Activated T-helper 2 cell treated with anti-CD3 and anti-CD28 coated beads, Interferon-gamma antibody, Interleukin-2, Interleukin-4, amounts not matched to agents 10 μg/mL and 5 μg/mL and 100 μg/mL, durations not matched to agents 14 hours and 24 hours and 36 hours (primary cell): ENCODE data around the gene SORCS2. TPM values are rescaled to one million over a fixed set of nuclear protein-coding genes. Genes with fewer than 3 reads are reported as not detected.

Experiments
- DNase-seq: peaks from one replicate; pipeline ENCODE4 v3.0.0; 2021; ENCODE audit warnings: low spot score
- H3K27ac Mint-ChIP-seq: one replicate; pipeline ENCODE4 v1.8.0; 2021; ENCODE audit warnings: mixed read lengths
- H3K27me3 Mint-ChIP-seq: one replicate; pipeline ENCODE4 v1.8.0; 2021; ENCODE audit warnings: low read depth, mixed read lengths
- H3K36me3 Mint-ChIP-seq: one replicate; pipeline ENCODE4 v1.8.0; 2021; ENCODE audit warnings: low read depth, mixed read lengths
- H3K4me1 Mint-ChIP-seq: one replicate; pipeline ENCODE4 v1.8.0; 2021; ENCODE audit warnings: low read depth, mixed read lengths
- H3K4me3 Mint-ChIP-seq: one replicate; pipeline ENCODE4 v1.8.0; 2021; ENCODE audit warnings: low read depth, mild to moderate bottlenecking, moderate library complexity, mixed read lengths
- H3K9me3 Mint-ChIP-seq: one replicate; pipeline ENCODE4 v1.8.0; 2021; ENCODE audit warnings: mixed read lengths
- intact Hi-C: fragments of 100-400 bp; cut with micrococcal nuclease; formaldehyde crosslinking; loops from one replicate; pipeline ENCODE4 v1.15.1; 2023
- total RNA-seq: library from RNA; stranded (reverse); gene quantifications from 2 replicates; pipeline ENCODE4 v1.2.3, GENCODE V29; 2022

SORCS2 gene
- total RNA-seq, 1 donor from 2014 or later = 0.02 TPM

DNA sequence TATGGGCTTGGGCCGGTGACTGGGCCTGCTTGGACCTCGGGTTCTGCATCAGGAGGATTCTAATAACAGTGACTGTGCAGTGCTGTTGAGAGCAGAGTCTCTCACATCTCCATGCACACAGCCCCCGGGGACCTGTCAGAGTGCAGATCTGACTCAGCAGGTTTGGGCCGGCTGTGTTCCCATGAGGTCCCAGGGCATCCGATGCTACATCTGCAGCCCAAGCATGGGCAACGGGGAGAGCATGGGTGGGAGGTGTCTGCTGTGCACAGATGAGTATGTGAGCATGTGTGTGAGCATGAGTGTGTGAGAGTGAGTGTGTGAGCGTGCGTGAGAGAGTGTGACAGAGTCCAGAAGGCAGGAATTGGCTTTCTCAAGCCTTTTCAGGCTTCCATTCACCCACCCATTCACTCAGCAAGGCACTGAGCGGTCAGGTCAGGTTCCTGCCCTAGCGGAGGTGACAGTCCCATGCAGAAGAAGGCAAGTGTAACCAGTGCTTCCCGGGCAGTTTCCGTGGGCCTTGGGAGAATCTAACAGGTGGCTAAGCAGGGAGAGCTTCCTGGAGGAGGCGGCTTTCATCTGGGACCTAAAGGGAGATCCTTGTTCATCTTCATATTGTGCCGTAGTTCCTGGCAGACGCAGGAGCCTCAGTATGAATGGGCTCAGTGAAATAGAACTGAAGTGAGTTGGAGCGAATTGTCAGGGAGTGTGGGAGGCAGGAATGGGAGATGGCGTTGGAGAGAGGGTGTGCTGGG lies 62.6 kb downstream of the SORCS2 start:
- intact Hi-C loops = no loop called here
- no peaks in the 10 kb centered on the region for H3K9me3 Mint-ChIP-seq
- no peak overlapping the region for H3K27ac Mint-ChIP-seq
- DNase-seq = no peak
- no peak overlapping the region for H3K4me3 Mint-ChIP-seq
- H3K36me3 Mint-ChIP-seq = no peaks in the 10 kb centered on the region
- no peaks in the 10 kb centered on the region for H3K27me3 Mint-ChIP-seq
- H3K4me1 Mint-ChIP-seq = no peaks in the 10 kb centered on the region

DNA sequence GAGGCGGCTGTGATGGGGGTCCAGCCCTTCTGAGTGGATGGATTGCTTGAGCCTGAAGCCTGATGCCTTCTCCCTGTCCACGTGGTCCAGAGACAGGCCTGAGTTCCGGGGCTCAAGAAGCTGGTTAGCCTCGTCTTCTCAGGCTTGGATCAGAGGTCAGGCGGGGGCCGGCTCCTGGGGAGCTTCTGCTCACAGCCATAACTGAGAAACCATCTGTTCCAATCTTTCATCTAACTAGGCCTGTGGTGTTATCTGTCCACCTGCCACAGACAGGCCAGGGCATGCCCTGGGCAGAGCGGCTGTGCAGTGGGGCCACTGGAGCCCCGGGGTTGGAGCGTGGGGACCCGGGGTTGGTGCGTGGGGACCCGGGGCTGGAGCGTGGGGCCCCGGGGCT lies 63.1 kb downstream of the SORCS2 start:
- Mint-ChIP-seq H3K4me3 (no peak overlapping the region), H3K4me1 (no peaks in the 10 kb centered on the region), H3K27ac (no peak overlapping the region), H3K9me3 (no peaks in the 10 kb centered on the region), H3K27me3 (no peaks in the 10 kb centered on the region), H3K36me3 (no peaks in the 10 kb centered on the region)
- intact Hi-C loops = no loop called here
- DNase-seq = no peak

DNA sequence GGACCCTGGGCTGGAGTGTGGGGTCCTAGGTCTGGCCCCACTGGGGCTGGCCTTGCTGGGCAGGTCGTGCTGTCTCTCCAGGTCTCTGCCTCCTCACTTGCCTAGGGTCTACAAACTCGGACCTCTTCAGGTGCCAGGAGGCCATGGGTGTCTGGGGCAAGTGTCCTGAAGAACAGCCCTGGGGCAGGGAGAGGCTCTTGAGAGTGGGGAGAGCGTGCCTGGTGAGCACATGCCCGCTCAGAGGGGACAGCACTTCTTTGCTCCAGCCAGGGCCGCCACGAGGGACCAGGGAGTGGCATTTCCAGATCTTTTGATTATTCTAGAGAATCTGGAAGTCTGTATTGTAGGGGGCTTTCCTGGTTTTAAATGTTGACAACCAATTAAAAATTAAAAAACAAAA lies 63.7 kb downstream of the SORCS2 start:
- Mint-ChIP-seq H3K4me1 (no peaks in the 10 kb centered on the region), H3K27me3 (no peaks in the 10 kb centered on the region), H3K4me3 (no peak overlapping the region), H3K9me3 (no peaks in the 10 kb centered on the region), H3K36me3 (no peaks in the 10 kb centered on the region), H3K27ac (no peak overlapping the region)
- intact Hi-C loops = no loop called here
- DNase-seq = no peak

DNA sequence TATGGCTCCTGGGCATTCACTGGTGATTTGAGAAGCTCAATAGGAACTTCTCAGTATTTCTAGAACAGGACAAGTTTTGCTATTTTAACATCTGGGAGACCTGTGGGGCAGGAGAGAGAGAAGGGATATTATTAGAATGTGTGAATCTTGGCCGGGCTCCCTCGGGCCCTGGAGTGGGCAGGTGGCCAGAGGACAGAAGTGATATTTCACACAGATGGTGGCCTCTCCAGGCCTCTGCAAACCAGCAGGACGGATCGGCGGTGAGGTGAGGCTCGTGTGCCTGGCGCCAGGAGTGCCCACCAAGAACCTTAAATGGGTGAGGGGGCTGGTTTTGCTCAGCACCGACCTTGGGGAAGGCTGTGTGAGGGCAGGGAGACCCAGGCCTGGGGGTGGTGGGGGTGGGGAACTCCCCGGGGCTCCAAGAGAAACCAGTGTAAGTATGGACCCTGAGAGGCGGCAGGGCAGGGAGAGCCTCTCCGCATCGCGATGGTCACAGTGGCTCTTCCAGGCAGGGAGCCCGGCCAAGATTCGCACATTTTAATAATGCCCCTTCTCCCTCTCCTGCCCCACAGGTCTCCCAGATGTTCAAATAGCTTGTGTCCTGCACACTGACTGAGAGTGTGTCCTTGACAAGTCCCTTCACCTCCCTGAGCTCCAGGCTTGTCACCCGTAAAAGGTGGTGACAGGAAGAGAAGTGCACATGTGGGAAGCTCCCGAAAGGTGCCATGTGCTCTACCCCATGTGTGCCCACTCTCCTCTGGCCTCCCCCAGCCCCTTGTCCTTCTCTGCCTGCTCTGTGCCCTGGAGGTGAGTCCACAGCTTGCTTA lies 64.9 kb downstream of the SORCS2 start:
- Mint-ChIP-seq H3K27me3 (no peaks in the 10 kb centered on the region), H3K27ac (no peak overlapping the region), H3K4me3 (no peak overlapping the region), H3K36me3 (no peaks in the 10 kb centered on the region), H3K9me3 (no peaks in the 10 kb centered on the region), H3K4me1 (no peaks in the 10 kb centered on the region)
- intact Hi-C loops = no loop called here
- DNase-seq = no peak

DNA sequence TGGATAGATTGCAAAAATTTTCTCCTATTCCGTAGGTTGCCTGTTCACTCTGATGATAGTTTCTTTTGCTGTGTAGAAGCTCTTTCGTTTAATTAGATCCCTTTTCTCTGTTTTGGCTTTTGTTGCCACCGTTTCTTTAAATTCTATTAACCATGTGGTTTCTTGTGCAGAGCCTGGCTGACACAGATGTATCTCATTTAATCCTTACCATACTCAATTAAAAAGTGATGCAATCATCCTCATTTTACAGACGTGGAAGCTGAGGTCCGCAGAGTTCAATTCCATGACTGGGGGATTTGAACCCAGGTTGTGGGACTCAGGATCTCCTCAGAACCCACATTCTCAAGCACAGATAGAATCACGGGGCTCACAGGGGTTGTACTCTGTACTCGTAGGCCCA lies 66.7 kb downstream of the SORCS2 start:
- no peak for DNase-seq
- H3K36me3 Mint-ChIP-seq = no peaks in the 10 kb centered on the region
- intact Hi-C loops = no loop called here
- no peaks in the 10 kb centered on the region for H3K9me3 Mint-ChIP-seq
- H3K27me3 Mint-ChIP-seq = no peaks in the 10 kb centered on the region
- no peak overlapping the region for H3K27ac Mint-ChIP-seq
- H3K4me3 Mint-ChIP-seq = no peak overlapping the region
- H3K4me1 Mint-ChIP-seq = no peaks in the 10 kb centered on the region

DNA sequence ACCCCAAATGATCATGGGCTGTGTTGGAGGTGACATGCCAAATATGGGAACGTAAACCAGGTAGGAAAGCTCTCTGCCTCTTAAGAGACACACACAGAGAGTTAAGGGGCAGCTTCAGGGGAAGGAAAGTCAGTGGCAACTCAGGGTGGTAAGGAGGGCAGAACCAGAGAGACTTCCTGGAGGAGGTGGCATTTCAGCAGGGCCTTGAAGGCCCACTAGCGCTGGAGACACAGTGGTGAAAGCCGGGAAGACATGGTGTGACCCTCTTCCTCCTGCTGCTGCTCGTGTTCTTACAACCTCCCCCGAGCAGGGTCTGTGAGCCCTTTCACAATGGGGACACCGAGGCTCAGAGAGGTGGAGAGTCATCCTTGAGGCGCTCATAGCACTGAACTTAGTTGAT lies 68.2 kb downstream of the SORCS2 start:
- Mint-ChIP-seq H3K4me3 (no peak overlapping the region), H3K4me1 (no peaks in the 10 kb centered on the region), H3K9me3 (no peaks in the 10 kb centered on the region), H3K27ac (no peak overlapping the region), H3K27me3 (no peaks in the 10 kb centered on the region), H3K36me3 (no peaks in the 10 kb centered on the region)
- intact Hi-C loops = no loop called here
- DNase-seq = no peak

DNA sequence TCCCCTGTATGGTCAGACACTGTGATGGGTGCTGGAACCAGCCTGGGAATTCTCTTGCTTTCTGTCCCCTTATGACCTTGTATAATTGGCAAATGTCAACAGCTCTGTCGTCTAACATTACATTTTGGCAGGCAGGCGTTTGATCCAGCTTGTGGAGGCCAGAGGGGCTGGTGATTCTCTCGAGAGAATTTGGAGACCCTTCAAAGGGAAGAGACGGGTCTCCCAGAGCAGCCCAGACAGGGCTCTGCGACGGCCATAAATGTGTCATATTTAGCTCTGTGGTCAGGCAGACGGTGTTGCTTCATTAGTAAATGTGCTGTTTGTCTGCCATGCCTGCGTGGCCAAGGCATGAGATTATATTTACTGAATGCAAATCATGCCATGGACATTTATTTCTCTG lies 68.7 kb downstream of the SORCS2 start:
- no peaks in the 10 kb centered on the region for H3K9me3 Mint-ChIP-seq
- intact Hi-C loops = no loop called here
- H3K27ac Mint-ChIP-seq = no peak overlapping the region
- H3K4me1 Mint-ChIP-seq = no peaks in the 10 kb centered on the region
- H3K27me3 Mint-ChIP-seq = no peaks in the 10 kb centered on the region
- no peak overlapping the region for H3K4me3 Mint-ChIP-seq
- DNase-seq = no peak
- no peaks in the 10 kb centered on the region for H3K36me3 Mint-ChIP-seq

DNA sequence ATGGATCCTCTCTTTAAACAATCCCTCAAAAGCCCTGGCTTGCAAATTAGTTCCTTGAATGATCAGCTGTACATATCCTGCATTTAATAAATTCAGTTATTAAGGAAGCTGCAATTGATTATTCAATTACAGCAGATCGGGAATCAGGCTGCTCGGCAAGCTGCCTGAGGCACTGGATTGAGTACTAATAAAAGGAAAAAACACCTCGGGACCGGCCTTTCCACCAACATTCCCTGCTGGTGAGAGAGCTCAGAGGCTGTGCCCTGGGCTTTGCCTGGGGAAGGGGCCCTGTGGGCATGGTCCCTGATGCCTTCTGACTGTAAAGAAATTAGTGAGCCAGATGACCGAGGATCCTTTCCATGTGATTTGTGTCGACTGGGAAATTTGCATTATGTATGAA lies 69.2 kb downstream of the SORCS2 start:
- Mint-ChIP-seq H3K9me3 (no peaks in the 10 kb centered on the region), H3K36me3 (no peaks in the 10 kb centered on the region), H3K27ac (no peak overlapping the region), H3K4me3 (no peak overlapping the region), H3K27me3 (no peaks in the 10 kb centered on the region), H3K4me1 (no peaks in the 10 kb centered on the region)
- intact Hi-C loops = no loop called here
- no peak for DNase-seq

DNA sequence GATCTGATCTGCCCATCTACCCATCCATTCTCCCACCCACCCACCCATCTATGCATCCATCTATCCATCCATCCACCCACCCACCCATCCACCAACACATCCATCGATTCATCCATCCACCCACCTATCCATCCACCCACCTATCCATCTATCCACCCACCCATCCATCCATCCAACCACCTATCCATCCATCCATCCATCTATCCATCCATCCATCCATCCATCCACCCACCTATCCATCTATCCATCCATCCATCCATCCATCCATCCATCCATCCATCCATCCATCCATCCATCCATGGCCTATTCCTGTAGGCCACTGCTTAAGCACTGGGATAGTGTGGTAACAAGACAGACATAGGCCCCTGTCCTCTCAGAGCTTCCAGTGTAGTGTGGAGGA lies 69.8 kb downstream of the SORCS2 start:
- Mint-ChIP-seq H3K4me3 (no peak overlapping the region), H3K4me1 (no peaks in the 10 kb centered on the region), H3K9me3 (no peaks in the 10 kb centered on the region), H3K27me3 (no peaks in the 10 kb centered on the region), H3K36me3 (no peaks in the 10 kb centered on the region), H3K27ac (no peak overlapping the region)
- intact Hi-C loops = no loop called here
- DNase-seq = no peak

DNA sequence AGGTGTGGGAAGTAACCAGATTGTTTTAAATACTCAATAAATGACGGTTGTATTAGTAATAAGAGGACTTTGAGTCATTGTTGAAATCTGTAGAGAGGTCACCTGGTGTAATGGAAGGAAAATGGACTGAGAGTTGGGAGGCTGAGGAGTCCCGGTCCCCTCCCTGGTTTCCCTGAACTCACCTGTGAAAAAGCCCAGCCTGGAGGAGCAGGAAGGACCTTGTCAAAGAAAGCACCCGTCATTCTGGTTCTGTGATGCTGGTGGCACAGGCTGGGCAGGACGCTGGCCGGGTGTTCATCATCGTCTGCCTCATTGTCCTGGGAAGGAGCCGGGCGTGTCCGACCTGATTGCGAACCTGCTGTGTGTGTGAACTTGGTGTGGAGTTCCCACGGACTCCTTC lies 70.8 kb downstream of the SORCS2 start:
- Mint-ChIP-seq H3K4me1 (no peaks in the 10 kb centered on the region), H3K36me3 (no peaks in the 10 kb centered on the region), H3K4me3 (no peak overlapping the region), H3K27me3 (no peaks in the 10 kb centered on the region), H3K9me3 (no peaks in the 10 kb centered on the region), H3K27ac (no peak overlapping the region)
- intact Hi-C loops = no loop called here
- no peak for DNase-seq

DNA sequence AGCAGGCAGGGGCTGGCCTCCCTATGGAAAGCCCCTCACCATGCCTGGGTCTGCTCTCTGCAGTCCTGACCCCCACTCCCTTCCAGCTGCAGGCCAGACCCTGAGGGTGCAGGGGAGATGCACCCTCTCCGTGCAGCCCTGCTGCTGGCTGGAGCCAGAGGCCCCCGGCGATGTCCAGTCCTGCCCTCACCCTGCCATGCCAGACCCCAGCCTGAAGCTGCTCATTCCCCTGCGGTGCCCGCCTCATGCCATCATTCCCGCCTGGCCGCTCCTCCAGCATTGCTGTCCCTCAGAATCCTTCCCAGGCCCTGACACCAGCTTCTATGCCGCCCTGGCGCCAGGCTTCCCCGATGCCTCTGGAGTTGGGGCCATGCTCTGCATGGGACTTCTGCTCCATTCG lies 72.4 kb downstream of the SORCS2 start:
- H3K4me3 Mint-ChIP-seq = no peak overlapping the region
- no peaks in the 10 kb centered on the region for H3K36me3 Mint-ChIP-seq
- H3K27ac Mint-ChIP-seq = no peak overlapping the region
- H3K9me3 Mint-ChIP-seq = no peaks in the 10 kb centered on the region
- H3K27me3 Mint-ChIP-seq = no peaks in the 10 kb centered on the region
- intact Hi-C loops = no loop called here
- no peak for DNase-seq
- no peaks in the 10 kb centered on the region for H3K4me1 Mint-ChIP-seq

DNA sequence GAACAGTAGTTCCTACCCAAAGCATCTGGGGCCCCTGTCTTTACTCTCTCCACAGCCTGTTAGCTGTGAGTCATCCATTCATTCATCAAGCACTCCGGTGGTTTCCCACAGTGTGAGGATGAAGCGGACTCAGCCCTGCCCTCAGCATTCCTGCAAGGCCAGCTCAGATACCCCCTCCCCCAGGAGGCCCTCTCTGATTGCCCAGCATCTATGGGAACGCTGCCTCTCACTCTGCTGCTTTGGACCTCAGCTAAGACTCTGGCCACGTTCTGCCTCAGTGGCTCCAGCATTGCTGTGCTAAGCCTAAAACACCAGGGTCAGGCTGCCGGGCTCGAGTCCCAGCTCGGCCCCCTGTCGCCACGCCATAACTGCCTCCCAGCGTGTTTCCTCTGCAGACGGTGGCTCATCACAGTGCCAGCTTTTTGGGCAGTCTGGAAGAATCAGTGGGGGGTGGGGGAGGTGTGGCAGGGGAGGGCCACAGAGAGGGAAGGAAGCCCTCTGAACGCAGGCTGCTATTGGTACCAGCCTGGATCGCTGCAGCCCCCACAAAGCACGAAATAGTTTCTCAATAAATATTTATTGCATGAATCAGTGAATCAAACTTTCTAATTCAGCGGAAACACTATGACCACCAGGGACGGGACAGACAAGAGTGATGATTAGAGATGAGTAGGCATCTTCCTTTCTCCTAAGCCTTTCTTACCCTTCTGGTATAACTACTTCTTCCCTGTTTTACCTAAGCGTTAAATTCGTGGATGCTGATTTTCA lies 74.4 kb downstream of the SORCS2 start:
- no peaks in the 10 kb centered on the region for H3K36me3 Mint-ChIP-seq
- H3K27ac Mint-ChIP-seq = no peak overlapping the region
- H3K9me3 Mint-ChIP-seq = no peaks in the 10 kb centered on the region
- intact Hi-C loops = no loop called here
- DNase-seq = no peak
- H3K27me3 Mint-ChIP-seq = no peaks in the 10 kb centered on the region
- H3K4me1 Mint-ChIP-seq = no peaks in the 10 kb centered on the region
- no peak overlapping the region for H3K4me3 Mint-ChIP-seq

DNA sequence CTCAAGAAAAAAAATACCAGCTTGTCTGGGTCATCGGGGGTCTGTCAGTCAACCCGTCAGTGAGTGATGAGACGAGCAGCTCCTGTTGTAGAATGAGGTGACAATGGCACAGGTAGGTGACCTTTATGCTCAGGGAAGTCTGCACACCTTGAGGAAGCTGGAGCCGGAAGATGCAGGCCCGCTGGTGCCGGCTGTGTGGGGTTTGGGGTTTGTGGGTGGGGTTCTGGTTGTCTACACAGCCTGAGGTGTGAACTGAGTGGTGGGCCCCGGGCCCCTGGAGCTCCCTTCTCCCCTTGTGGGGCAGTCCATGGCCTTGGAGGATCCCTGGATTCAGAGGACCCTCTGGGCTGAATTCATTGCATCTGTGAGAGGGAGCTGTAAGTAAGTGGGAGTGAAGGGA lies 75.5 kb downstream of the SORCS2 start:
- DNase-seq = no peak
- no peaks in the 10 kb centered on the region for H3K36me3 Mint-ChIP-seq
- H3K4me1 Mint-ChIP-seq = no peaks in the 10 kb centered on the region
- H3K27me3 Mint-ChIP-seq = no peaks in the 10 kb centered on the region
- H3K27ac Mint-ChIP-seq = no peak overlapping the region
- no peaks in the 10 kb centered on the region for H3K9me3 Mint-ChIP-seq
- intact Hi-C loops = no loop called here
- no peak overlapping the region for H3K4me3 Mint-ChIP-seq
